ENCODE measurements around the gene PVALEF.

GRCh38 chr17:81190591-81190990 lies 25.3 kb downstream of the PVALEF start:
- TF ChIP-seq POLR2A (IDR thresholded peaks at IDR 0.05) = no peak
- TF ChIP-seq CTCF (IDR thresholded peaks at IDR 0.05) = no peak
